ENCODE results near the gene LIPC.

- TF ChIP-seq, protein P1, sequence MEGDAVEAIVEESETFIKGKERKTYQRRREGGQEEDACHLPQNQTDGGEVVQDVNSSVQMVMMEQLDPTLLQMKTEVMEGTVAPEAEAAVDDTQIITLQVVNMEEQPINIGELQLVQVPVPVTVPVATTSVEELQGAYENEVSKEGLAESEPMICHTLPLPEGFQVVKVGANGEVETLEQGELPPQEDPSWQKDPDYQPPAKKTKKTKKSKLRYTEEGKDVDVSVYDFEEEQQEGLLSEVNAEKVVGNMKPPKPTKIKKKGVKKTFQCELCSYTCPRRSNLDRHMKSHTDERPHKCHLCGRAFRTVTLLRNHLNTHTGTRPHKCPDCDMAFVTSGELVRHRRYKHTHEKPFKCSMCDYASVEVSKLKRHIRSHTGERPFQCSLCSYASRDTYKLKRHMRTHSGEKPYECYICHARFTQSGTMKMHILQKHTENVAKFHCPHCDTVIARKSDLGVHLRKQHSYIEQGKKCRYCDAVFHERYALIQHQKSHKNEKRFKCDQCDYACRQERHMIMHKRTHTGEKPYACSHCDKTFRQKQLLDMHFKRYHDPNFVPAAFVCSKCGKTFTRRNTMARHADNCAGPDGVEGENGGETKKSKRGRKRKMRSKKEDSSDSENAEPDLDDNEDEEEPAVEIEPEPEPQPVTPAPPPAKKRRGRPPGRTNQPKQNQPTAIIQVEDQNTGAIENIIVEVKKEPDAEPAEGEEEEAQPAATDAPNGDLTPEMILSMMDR (IDR thresholded peaks at IDR 0.05 in 2 of 3, conservative IDR thresholded peaks at IDR 0.05 in 1 of 3; ENCODE audit: insufficient read depth in 2 of 3, low read depth in 1 of 3, low read length in 3 of 3), result no peak
- TF ChIP-seq FOSL1 (tag; conservative IDR thresholded peaks at IDR 0.05) (no peak), MAFF (IDR thresholded peaks at IDR 0.05; ENCODE audit: low read length) (no peak), POLR2AphosphoS5 (IDR thresholded peaks at IDR 0.05; ENCODE audit: control insufficient read depth, insufficient read depth, low read depth, low read length) (no peak), CREM (IDR thresholded peaks at IDR 0.05; ENCODE audit: low read depth) (no peak)
Observed at GRCh38 chr15:58517252-58517681, 85.5 kb downstream of the LIPC start.
